HG03159 (cell line): ENCODE results near the gene ALKBH4.

Experiments used
- ATAC-seq: cut with Tn5 transposase; IDR thresholded peaks from one replicate; pipeline ENCODE4 v1.9.1; 2021; ENCODE audit warnings: mild to moderate bottlenecking, moderate library complexity; ENCODE audit not compliant: unreplicated experiment

The ALKBH4 gene

GRCh38 chr7:102429141-102429899 is 35.3 kb downstream of the ALKBH4 start:
- ATAC-seq, result no peak

DNA sequence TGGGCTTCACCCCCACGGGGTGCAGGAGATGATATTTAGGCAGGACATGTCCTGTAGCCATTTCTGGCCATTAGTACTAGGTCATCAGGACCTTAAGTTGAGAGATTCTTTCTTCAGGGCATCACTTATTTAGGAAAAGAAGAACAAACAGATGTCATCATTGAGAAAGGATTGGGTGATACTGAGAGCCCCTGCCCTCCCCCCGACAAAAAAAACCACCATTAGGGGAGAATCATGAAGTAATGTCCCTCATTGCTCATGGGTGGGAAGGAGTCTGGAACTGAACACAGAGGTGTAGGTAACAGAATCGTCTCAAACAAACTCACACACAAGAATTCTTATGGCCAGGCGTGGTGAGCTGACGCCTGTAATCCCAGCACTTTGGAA is 37.7 kb downstream of the ALKBH4 start:
- no peak for ATAC-seq

DNA sequence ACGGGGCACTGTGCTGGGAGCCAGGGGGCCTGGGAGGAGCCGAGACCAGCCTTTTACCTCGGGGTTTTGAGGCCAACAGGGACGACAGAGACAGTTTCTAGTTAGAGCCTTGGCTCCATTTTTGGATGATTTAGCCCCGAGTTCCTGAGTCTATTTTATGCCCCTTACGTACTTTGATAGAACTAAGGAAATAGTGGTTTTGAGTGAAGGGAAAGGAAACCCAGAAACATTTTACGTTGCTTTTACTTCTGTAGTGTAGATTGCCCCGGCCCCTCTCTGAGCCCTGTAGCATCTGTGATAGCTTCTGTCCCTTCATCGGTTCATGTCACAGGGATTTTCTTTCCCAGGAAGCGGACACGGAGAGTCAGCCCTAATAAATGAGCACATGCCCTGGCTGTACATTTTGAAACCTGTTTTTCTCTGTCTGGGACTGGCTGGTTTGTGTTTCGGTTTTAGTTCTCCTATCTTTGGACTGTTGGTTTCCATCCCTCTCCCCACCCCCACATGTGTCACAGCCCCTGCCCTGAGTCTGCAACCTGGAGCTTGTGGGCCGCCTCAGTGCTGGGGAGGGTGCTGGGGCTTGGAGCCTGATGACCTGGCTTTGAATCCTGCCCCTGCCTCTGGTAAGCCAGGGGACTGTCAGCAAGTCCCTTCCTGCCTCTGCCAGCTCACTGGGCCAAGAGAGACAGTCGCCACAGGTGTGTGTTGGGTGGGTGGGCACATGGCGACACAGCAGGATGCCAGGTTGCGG is 38.2 kb downstream of the ALKBH4 start:
- ATAC-seq, result peak; percentile 51

DNA sequence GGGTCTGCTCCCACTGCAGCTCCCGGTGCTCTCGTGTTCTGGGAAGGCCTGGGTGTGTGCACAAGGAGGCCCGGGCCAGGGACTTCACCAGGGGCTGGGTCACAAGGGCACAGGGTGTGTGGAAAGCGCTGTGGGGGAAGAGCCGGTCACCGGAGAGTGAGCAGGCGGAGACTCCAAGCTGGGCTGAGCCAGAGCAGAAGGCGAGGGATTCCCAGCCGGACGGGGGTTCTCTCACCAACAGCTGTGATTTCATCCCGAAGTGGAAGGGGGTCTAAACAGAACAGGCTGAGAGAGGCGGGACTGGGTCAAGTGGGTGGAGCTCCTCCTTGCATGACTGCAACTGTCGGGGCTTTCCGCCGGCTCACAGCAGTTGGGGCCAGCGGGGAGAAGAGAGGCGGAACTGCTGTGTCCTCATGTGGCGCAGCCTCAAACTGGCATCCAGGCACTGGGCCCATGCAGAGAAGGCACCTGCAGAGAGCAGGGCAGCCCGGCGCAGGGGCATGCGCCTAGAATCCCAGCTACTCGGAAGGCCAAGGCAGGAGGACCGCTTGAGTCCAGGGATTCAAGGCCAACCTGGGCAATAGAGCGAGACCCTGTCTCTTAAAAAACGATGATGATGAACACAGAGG is 38.9 kb downstream of the ALKBH4 start:
- peak; percentile 62 for ATAC-seq

- ATAC-seq, result no peak
These were observed 39.9 kb downstream of the ALKBH4 start for GRCh38 chr7:102424787-102425218.

- no peak for ATAC-seq
These were observed 40.5 kb downstream of the ALKBH4 start for GRCh38 chr7:102424129-102424551.

GRCh38 chr7:102421706-102422240 is 42.9 kb downstream of the ALKBH4 start:
- no peak for ATAC-seq

- ATAC-seq, result no peak
These were observed 46.1 kb downstream of the ALKBH4 start for GRCh38 chr7:102418592-102418991.

- no peak for ATAC-seq
These were observed 47.6 kb downstream of the ALKBH4 start for GRCh38 chr7:102417105-102417504.

DNA sequence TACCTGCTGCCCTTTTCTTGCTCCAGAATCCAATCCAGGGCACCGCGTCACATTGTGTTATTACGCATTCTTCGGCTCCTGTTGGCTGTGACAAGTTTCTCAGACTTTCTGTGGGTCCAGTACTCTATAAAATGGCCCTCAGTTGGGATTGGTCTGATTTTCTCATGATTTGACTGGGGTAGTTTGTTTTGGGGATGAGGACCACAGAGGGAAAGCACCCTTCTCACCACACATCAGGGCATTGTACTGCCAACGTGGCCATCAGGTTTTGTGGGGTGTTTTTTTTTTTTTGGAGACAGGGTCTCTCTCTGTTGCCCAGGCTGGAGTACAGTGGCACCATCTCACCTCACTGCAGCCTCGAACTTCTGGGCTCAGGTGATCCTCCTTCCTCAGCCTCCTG is 48.3 kb downstream of the ALKBH4 start:
- no peak for ATAC-seq

- ATAC-seq, result no peak
These were observed 48.9 kb downstream of the ALKBH4 start for GRCh38 chr7:102415685-102416225.

GRCh38 chr7:102413611-102414010 is 51.1 kb downstream of the ALKBH4 start:
- ATAC-seq, result no peak

- no peak for ATAC-seq
These were observed 51.6 kb downstream of the ALKBH4 start for GRCh38 chr7:102413091-102413490.

GRCh38 chr7:102412548-102412947 is 52.1 kb downstream of the ALKBH4 start:
- ATAC-seq, result no peak

DNA sequence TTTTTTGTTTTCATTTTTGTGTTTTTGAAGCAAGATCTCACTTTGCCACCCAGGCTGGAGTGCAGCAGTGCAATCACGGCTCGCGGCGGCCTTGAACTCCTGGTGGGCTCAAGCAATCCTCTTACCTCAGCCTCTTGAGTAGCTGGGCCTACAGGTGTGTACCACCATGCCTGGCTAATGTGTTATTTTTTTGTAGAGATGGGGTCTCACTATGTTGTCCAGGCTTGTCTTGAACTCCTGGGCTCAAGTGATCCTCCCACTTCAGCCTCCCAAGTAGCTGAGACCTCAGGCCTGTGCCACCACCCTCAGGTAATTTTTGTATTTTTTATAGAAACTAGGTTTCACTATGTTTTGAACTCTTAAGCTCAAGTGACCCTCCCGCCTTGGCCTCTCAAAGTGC is 53.7 kb downstream of the ALKBH4 start:
- no peak for ATAC-seq

DNA sequence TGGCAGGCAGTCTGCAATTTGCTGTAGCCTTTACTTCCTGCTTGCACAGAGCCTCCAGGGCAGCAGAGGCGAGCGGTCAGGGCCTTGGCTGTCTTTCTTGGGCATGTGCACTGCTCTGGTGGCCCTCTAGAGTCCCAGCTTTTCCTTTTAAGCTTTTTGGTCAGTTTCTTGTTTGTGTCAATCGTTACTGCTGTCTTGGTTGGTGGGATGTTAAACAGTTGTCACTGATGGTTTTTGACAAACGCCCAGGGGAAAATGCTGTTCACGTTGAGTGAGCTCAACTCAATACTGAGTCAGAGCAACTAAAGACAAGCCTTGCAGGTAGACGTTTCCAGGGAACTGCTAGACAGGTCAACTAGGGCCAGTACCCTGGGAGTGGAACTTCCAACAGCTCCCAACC is 54.5 kb downstream of the ALKBH4 start:
- ATAC-seq, result no peak

GRCh38 chr7:102409340-102409739 is 55.3 kb downstream of the ALKBH4 start:
- no peak for ATAC-seq

DNA sequence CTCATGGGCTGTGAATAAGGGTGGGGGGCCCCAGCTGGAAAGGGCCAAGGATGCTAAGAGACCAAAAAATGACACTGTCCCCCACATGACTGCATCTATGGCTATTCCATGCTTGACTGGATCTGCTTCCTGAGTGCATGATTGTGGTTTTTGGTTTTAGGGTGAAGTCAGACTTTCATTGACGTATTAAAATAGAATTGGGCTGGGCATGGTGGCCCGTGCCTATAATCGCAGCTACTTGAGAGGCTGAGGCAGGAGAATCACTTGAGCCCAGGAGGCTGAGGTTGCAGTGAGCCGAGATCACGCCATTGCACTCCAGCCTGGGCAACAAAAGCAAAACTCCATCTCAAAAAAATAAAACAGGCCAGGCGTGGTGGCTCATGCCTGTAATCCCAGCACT is 56.1 kb downstream of the ALKBH4 start:
- ATAC-seq, result peak; percentile 58

GRCh38 chr7:102407910-102408309 is 56.8 kb downstream of the ALKBH4 start:
- ATAC-seq, result no peak
